Osteocyte (in vitro differentiated cells): ENCODE measurements around the gene RNU6-9. TPM values are rescaled to one million over a fixed set of nuclear protein-coding genes. Genes with fewer than 3 reads are reported as not detected.
A peak's percentile ranks its signal among the peaks of the same experiment; 100 is the strongest.

Source experiments
- DNase-seq: peaks from one replicate; pipeline ENCODE4 v3.0.0; 2021; ENCODE audit warnings: mixed read lengths; ENCODE audit not compliant: unreplicated experiment; ENCODE audit errors: extremely low spot score
- H3K27ac Mint-ChIP-seq: one replicate; pipeline ENCODE4 v1.8.0; 2021; ENCODE audit warnings: mild to moderate bottlenecking, mixed read lengths; ENCODE audit not compliant: unreplicated experiment
- H3K27me3 Mint-ChIP-seq: one replicate; pipeline ENCODE4 v1.8.0; 2021; ENCODE audit warnings: mixed read lengths; ENCODE audit not compliant: unreplicated experiment
- H3K36me3 Mint-ChIP-seq: one replicate; pipeline ENCODE4 v1.8.0; 2021; ENCODE audit warnings: mixed read lengths; ENCODE audit not compliant: unreplicated experiment
- H3K4me1 Mint-ChIP-seq: one replicate; pipeline ENCODE4 v1.8.0; 2021; ENCODE audit warnings: mixed read lengths; ENCODE audit not compliant: unreplicated experiment
- H3K4me3 Mint-ChIP-seq: one replicate; pipeline ENCODE4 v1.8.0; 2021; ENCODE audit warnings: mild to moderate bottlenecking, moderate library complexity, mixed read lengths; ENCODE audit not compliant: unreplicated experiment
- H3K9me3 Mint-ChIP-seq: one replicate; pipeline ENCODE4 v1.8.0; 2021; ENCODE audit warnings: mixed read lengths; ENCODE audit not compliant: unreplicated experiment
- total RNA-seq: library from RNA; stranded (reverse); gene quantifications from 2 replicates; pipeline ENCODE4 v1.2.1, GENCODE V29; 2021
- TF ChIP-seq, protein P1 (sequence below): fragments of 200-600 bp; sonication (generic); IDR thresholded peaks from 2 replicates; pipeline ENCODE4 v1.5.0; 2021; ENCODE audit warnings: antibody characterized with exemption, mild to moderate bottlenecking, moderate library complexity

Gene RNU6-9
- total RNA-seq, 1 donor from 2014 or later = not detected

DNA sequence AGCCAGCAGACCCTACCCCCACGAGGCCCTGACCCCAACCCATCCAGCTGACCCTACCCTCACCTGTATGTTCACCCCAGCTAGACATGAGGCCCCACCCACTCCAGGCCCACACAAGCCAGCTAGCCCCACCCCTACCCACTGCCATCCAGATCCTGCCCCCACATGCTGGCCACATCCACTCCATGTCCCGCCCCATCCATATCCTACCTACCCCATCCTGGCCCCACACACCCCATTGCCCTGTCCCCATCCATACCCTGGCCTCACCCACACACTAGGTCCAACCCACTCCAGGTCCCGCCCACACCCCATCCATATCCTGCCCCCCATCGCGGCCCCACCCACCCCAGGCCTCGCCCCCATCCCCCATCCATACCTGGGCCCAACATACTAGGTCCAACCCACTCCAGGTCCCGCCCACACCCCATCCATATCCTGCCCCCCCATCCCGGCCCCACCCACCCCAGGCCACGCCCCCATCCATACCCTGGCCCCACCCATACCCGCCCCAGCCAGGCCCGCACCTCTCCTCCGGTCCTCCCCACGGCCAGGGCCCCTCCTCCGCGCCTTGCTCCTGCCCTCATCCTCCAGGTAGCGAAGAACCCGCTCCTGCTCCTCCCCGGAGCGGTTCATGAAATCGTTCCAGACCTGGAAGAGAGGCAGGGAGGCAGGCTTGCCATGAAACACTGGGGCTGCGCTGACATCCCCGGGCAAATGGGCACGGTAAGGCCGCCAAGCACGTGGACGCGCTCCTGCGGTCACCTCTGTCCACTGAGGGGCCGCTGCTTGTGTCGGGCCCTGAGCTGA lies 7.2 kb downstream of the RNU6-9 start:
- no peaks in the 10 kb centered on the region for H3K9me3 Mint-ChIP-seq

GRCh38 chr19:901216-902092 lies 8.2 kb downstream of the RNU6-9 start:
- H3K27me3 Mint-ChIP-seq = no peaks in the 10 kb centered on the region
- H3K36me3 Mint-ChIP-seq = peaks cover 14% of the 10 kb centered on the region
- H3K4me3 Mint-ChIP-seq = no peak overlapping the region
- no peaks in the 10 kb centered on the region for H3K9me3 Mint-ChIP-seq
- H3K4me1 Mint-ChIP-seq = peaks cover 6% of the 10 kb centered on the region
- no peak overlapping the region for H3K27ac Mint-ChIP-seq
- TF ChIP-seq, protein P1, sequence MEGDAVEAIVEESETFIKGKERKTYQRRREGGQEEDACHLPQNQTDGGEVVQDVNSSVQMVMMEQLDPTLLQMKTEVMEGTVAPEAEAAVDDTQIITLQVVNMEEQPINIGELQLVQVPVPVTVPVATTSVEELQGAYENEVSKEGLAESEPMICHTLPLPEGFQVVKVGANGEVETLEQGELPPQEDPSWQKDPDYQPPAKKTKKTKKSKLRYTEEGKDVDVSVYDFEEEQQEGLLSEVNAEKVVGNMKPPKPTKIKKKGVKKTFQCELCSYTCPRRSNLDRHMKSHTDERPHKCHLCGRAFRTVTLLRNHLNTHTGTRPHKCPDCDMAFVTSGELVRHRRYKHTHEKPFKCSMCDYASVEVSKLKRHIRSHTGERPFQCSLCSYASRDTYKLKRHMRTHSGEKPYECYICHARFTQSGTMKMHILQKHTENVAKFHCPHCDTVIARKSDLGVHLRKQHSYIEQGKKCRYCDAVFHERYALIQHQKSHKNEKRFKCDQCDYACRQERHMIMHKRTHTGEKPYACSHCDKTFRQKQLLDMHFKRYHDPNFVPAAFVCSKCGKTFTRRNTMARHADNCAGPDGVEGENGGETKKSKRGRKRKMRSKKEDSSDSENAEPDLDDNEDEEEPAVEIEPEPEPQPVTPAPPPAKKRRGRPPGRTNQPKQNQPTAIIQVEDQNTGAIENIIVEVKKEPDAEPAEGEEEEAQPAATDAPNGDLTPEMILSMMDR = no peak
- DNase-seq = no peak

More for the DNA sequence above, 7.2 kb downstream of the RNU6-9 start:
- DNase-seq = no peak
- no peak overlapping the region for H3K4me3 Mint-ChIP-seq
- H3K27me3 Mint-ChIP-seq = no peaks in the 10 kb centered on the region
- TF ChIP-seq, protein P1 = no peak
- peaks cover 14% of the 10 kb centered on the region for H3K36me3 Mint-ChIP-seq
- H3K4me1 Mint-ChIP-seq = peaks cover 6% of the 10 kb centered on the region
- H3K27ac Mint-ChIP-seq = no peak overlapping the region

DNA sequence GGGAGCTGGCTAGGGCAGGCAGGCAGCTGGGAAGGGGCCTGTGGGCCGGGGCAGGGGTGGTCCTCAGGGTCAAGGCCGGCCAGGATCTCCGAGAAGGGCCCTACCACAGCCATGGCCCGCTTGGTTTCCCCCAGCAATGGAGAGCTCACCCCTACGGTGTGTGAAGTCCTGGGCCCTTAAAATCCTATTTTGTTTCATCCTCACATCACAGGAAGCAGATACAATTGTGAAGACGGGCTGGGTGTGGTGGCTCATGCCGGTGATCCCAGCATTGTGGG lies 8.7 kb downstream of the RNU6-9 start:
- H3K27ac Mint-ChIP-seq = no peak overlapping the region
- TF ChIP-seq, protein P1 = no peak
- no peaks in the 10 kb centered on the region for H3K9me3 Mint-ChIP-seq
- H3K36me3 Mint-ChIP-seq = peaks cover 11% of the 10 kb centered on the region
- H3K27me3 Mint-ChIP-seq = no peaks in the 10 kb centered on the region
- H3K4me3 Mint-ChIP-seq = no peak overlapping the region
- no peak for DNase-seq
- H3K4me1 Mint-ChIP-seq = peaks cover 6% of the 10 kb centered on the region

DNA sequence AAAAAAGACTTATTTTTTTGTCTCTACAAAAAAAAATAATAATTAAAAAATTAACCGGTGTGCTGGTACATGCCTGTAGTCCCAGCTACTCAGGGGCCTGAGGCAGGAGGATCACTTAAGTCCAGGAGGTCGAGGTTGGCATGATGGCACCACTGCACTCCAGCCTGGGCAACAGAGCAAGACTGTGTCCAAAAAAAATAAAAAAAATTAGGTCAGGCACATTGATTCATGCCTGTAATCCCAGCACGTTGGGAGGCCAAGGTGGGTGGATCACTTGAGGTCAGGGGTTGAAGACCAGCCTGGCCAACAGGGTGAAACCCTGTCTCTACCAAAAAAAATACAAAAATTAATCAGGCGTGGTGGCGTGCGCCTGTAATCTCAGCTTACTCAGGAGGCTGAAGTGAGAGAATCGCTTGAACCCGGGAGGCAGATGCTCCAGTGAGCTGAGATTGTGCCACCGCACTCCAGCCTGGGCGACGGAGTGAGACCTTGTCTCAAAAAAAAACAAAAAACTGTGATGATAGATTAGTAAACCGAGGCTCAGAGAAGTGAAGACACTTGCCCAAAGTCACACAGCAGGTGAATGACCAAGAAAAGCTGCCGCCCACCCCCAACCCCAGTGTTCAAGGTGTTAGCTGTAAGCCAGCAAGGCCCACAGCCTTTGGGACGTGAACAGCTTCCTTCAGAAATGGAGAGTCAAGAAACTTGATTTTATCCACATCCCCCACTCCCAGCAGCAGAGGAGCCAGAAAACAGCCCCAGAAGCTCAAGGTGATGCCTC lies 9.4 kb downstream of the RNU6-9 start:
- Mint-ChIP-seq H3K4me1 (peaks cover 6% of the 10 kb centered on the region), H3K9me3 (no peaks in the 10 kb centered on the region), H3K4me3 (no peak overlapping the region), H3K27me3 (no peaks in the 10 kb centered on the region), H3K36me3 (peaks cover 8% of the 10 kb centered on the region), H3K27ac (peak overlapping the region; percentile 68)
- DNase-seq = no peak
- TF ChIP-seq, protein P1 = no peak
